Stimulated activated CD8-positive, alpha-beta memory T cell treated with anti-CD3 and anti-CD28 coated beads, Interleukin-15, amount 100 ng/mL, for 48 hours (primary cell): ENCODE results near the gene PPP1CC.

Experiments
- DNase-seq, 2 donors: peaks; one replicate each; pipeline ENCODE4 v3.0.0-alpha.2; 2020; ENCODE audit warnings: low read depth in 2 of 2

PPP1CC gene

DNA sequence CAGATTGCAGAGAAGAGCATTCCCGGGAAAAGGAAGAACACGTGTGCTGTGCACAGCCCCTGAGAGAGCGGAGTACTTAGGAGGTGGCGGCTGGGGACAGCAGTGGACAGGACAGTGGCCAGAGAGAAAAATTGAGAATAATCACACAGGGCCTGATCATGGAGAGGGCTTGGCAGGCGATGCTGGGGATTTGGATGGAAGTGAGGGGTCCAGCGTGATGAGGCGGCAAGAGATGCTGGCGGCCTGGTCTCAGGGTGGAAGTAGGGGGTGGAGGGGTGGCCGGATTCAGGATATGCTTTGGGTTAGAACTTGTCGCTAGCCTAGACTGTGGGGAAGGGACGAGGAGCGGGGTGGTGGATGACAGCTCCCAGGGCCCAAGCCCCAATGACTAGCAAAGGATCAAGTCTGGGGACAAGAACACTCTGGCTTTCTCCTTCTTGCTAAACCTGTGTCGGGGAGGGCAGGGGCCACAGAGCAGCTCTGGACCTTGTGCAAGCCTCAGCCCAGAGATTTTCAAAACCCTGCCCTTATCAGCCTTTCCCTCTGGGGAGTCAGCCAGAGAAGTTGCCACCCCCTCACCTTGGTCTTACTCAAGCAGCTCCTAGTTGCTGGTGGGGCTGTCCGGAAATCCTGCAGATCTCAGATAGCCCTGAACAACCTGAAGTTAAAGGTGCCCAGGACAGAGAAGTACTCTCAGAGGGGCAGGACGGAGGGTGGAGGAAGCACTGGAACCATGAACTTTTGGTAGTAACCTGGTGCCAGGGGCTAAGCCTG lies 55.1 kb downstream of the PPP1CC start:
- DNase-seq: no peak

DNA sequence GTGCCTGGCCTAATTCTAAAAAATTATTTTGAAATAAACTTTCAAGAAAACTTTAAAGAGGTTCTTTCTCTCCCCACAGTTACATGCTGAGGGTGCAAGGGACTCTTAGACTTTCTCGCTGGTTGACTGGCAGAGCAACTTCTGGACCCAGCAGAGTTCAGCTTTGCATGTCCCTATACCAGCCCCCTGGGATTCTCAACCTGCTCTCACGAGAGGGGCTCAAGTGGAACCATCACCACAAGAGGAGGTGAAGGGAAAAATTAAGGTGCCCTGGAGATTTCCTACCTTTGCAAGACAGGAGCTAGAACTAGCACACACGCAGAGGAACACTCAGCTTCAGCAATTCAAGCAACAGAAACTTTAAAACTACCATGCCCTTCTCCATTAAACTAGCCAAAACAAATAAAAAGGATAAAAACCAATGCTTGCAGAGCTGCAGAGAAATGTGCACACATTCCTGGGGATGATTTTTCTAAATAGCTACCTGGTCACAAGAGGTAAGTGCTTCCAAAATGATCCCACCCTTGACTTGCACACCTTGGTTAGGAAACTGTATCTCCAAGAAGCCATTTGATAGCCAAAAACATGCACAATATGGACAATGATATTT lies 56.3 kb downstream of the PPP1CC start:
- DNase-seq: no peak

DNA sequence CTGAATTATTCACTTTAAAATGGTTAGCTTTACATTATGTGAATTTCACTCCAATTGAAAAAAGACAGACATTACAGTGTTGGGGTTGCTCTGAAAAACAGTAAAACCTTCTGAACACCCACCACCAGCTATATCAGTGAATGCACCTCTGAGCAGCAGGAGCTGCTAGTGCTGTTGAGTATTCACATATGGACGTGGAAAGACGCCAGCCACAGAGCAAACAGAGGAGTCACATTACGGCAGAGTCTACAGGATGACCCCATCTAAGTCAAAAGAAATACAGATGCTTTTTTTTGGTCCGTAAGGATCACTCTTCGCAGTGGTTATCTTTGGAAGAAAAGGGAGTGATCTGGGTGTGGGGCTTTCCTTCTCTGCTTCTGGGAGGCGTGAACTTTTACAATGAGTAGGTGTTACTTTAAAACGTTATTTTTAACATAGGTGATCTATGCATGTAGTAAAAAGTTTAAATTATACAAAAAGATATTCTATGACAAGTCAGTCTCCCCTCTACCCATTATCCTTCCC lies 58.3 kb downstream of the PPP1CC start:
- DNase-seq: no peak

DNA sequence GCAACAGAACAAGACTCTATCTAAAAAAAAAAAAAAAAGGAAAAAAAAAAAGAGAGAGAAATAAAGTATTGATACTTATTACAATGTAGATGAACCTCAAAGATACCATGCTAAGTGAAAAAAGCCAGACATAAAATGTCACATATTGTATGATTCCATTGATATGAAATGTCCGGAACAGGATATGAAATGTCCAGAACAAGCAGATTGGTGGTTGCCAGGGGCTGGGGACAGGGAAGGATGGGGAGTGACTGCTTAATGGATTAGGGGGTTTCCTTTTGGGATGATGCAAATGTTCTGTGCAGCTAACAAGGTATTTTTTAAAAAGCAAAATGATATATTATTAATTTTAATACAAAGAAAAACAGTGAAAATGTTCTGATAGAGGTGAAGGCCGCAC lies 58.8 kb downstream of the PPP1CC start:
- DNase-seq: no peak

DNA sequence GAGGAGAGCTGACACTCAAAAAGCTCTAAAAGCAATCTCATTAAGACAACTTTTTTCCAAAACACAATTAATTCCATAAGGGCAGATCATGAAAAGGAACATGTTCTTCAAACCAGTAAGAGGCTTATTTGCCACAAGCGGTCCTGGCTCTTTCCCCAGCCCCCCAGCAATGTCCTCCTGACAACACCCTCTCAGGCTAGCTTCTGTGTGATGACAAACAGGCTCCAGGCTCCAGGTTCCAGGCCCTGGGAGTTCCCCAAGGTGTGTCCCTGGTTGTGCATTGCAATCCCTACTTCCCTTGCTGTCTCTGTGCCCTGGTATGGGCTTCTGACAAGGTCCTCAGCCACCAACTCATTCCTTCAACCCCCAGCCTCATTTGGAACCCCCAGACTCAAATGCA lies 62.7 kb downstream of the PPP1CC start:
- no peak for DNase-seq

DNA sequence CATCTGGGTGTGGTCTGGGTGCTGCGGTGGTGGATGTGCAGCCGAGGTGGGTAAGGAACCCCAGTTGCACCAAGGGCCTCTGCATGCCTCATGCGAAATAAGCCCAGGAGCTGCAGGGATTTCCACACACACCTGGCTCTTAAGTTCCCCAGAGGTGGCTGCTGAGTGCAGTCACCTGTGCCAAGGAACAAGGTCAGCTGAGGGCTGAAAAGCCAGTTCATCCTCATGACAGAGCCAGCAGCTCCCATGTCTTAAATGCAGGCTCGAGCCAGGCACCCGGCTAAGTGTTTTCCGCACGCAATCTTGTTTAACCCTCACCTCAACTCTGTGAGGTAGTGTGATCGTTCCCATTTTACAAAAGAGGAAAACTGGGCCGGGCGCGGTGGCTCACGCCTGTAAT lies 63.5 kb downstream of the PPP1CC start:
- no peak for DNase-seq

DNA sequence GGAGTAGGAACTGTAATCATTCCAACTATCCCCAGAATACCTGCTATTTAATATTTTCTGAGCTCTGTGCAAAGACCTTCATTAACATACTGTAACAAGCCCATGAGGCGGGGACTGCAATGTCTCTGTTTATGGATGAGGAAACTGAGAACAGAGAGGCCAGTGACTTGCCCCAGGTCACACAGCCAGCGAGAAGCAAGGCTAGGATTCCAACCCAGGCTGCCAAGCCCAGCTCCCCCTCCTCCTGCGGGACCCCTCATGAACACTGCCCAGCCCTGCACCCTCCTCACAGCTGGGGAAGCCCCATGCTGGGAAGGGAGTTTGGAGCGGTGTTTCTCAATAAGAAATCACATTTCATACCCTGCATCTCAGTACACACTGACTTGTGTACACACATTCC lies 64.7 kb downstream of the PPP1CC start:
- no peak for DNase-seq

DNA sequence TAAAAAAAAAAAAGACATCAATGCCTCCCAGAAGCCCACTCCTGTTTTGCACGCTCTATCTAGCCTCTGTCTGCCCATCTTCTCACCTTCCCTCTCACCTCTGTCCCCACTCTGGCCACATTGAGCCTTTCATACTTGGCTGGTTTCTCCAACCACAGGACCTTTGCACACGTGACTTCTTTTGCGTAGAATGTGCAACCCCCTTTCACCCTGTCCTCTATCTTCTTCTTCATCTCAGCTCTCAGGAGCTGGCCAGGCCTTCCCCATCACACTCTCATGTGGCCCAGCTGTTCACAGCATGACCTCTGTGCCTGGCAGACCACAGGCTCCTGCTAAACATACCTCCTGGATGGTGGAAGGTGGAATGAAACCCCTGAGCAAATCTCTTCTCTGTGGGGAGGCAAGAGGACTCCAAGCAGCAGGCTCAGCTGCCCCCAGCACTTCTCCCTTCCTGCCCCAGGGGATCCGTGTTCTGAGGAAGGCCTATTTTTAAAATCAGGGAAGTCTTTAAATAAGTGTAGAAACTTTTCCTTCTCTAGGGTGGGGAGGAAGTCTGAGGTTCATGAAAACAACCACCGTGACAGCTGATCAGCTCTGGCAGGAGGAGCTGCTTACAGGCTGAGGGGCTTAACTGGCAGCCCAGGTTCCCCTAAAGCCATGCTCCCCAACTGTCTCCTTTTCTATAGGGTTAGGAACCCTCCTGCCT lies 65.3 kb downstream of the PPP1CC start:
- no peak for DNase-seq

DNA sequence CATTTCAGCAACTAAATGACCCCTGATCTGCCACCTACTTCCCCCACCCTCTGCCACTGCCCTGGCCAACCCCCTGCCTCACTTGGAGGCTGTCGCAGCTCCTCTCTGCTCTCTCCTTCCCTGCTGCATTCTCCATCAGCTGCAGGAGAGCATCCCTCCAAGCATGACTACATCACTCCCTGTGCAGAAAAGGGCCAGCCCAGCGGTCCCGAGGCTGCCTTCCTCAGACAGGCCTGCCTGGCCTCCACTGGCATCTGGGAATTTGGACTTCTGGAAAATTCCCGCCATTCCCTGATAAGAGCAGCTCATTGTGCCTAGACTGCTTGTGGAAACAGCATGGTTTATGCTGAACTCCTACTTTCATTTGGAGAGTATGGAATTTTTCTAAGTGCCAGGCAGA lies 66.5 kb downstream of the PPP1CC start:
- no peak for DNase-seq

DNA sequence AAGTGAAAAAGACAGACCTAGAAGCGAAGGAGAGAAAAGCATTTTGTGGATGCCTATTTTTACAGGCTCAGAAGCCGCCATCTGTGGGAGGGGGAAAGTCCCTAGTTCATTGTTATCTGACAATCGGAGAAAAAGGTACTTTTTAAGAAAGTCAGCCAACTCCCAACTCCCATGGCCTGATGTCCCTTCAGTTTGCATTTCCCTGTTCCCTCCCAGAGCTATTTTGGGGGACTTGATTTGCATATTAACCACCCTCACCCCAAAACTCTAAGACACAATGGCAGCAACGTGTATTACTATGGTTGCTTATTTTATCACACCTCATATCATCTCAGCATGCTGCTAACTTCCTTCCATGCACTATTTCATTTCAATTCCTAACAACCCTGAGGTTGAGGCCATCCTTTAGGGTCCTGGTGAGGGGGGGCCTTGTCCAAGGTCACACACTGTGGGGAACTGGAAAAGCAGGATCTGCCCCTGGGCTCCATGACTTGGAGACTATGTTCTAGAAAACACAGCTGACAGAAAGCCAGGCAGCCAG lies 72.5 kb downstream of the PPP1CC start:
- peak in 1 of 2 donors; percentile 37 for DNase-seq
